GM12892 (cell line): Measurements from ENCODE around the gene GNAL.
"Not testable (repeated sequence)": the region's sequence is repeated elsewhere in the genome, so short reads cannot be mapped to it uniquely, and the experiment has no call there.

Source experiments
- DNase-seq: peaks from one replicate; pipeline ENCODE4 v3.0.0; 2011; ENCODE audit not compliant: insufficient read length
- FAIRE-seq: peaks from 2 replicates; lab custom pipeline; 2011; peaks lifted over from hg19 to GRCh38; lab: Jason Lieb, UNC
- POLR2A ChIP-seq: IDR thresholded peaks from 2 replicates; pipeline ENCODE4 v1.6.1; 2011; ENCODE audit warnings: low read depth, low read length, control low read depth
- POLR2AphosphoS5 ChIP-seq: IDR thresholded peaks from 2 replicates; pipeline ENCODE4 v1.6.1; 2011; ENCODE audit warnings: low read depth, low read length, control low read depth
- TAF1 ChIP-seq: IDR thresholded peaks from 2 replicates; pipeline ENCODE4 v1.6.1; 2011; ENCODE audit warnings: low read depth, mild to moderate bottlenecking, control low read depth, low read length, borderline replicate concordance

GNAL gene

GRCh38 chr18:11884396-11885030 lies 195.4 kb downstream of the GNAL start:
- peak; percentile 21 for FAIRE-seq
- DNase-seq = no peak

GRCh38 chr18:11885278-11885947 lies 196.3 kb downstream of the GNAL start:
- FAIRE-seq (no peak), DNase-seq (no peak)
- TF ChIP-seq POLR2A = no peak
- TF ChIP-seq POLR2AphosphoS5 = no peak
- no peak for TF ChIP-seq TAF1

More at GRCh38 chr18:11884396-11885030, 195.4 kb downstream of the GNAL start:
- TF ChIP-seq POLR2AphosphoS5 (no peak), POLR2A (no peak), TAF1 (no peak)

- TF ChIP-seq POLR2A (no peak), POLR2AphosphoS5 (no peak), TAF1 (no peak)
- DNase-seq = no peak
- FAIRE-seq = no peak
Observed at GRCh38 chr18:11886577-11887110, 197.6 kb downstream of the GNAL start.

- DNase-seq = no peak
- FAIRE-seq = no peak
- TF ChIP-seq POLR2A = no peak
- no peak for TF ChIP-seq POLR2AphosphoS5
- no peak for TF ChIP-seq TAF1
Observed at GRCh38 chr18:11887328-11888128, 198.5 kb downstream of the GNAL start.

GRCh38 chr18:11888726-11889125 lies 199.7 kb downstream of the GNAL start:
- TF ChIP-seq POLR2AphosphoS5 (no peak), TAF1 (no peak), POLR2A (no peak)
- FAIRE-seq = no peak
- DNase-seq = no peak

GRCh38 chr18:11889284-11889683 lies 200.2 kb downstream of the GNAL start:
- DNase-seq (no peak), FAIRE-seq (no peak)
- no peak for TF ChIP-seq POLR2A
- TF ChIP-seq POLR2AphosphoS5 = no peak
- no peak for TF ChIP-seq TAF1

GRCh38 chr18:11891737-11892136 lies 202.7 kb downstream of the GNAL start:
- DNase-seq = no peak
- TF ChIP-seq TAF1 (no peak), POLR2A (no peak), POLR2AphosphoS5 (no peak)
- FAIRE-seq = no peak

GRCh38 chr18:11892438-11892837 lies 203.4 kb downstream of the GNAL start:
- not testable (repeated sequence) for DNase-seq, FAIRE-seq

GRCh38 chr18:11897781-11898180 lies 208.7 kb downstream of the GNAL start:
- DNase-seq (no peak), FAIRE-seq (no peak)
- TF ChIP-seq TAF1 = no peak
- TF ChIP-seq POLR2A = no peak
- no peak for TF ChIP-seq POLR2AphosphoS5

GRCh38 chr18:11899063-11899462 lies 210.0 kb downstream of the GNAL start:
- no peak for DNase-seq
- FAIRE-seq = no peak
- no peak for TF ChIP-seq POLR2A
- TF ChIP-seq TAF1 = no peak
- TF ChIP-seq POLR2AphosphoS5 = no peak

- TF ChIP-seq POLR2AphosphoS5 (no peak), TAF1 (no peak), POLR2A (no peak)
- DNase-seq (no peak), FAIRE-seq (no peak)
Observed at GRCh38 chr18:11901826-11902438, 212.9 kb downstream of the GNAL start.
